K562 (cell line): Measurements from ENCODE around the gene FAM81B. TPM values are rescaled to one million over a fixed set of nuclear protein-coding genes. Genes with fewer than 3 reads are reported as not detected.

Experiments used
- ATAC-seq: fragments of 200-7000 bp; cut with Tn5 transposase; 3 replicates; pipeline ENCODE4 v1.9.1; 2020; ENCODE audit warnings: moderate library complexity
- BruUV-seq: library from RNA; stranded (reverse); fragments of 400-500 nt; replicated peaks from 2 replicates; lab custom pipeline; 2021; lab: Mats Ljungman, UMichigan
- CTCF ChIA-PET: fragments of 300-600 bp; formaldehyde crosslinking; extraction: SDS; loops from one replicate; lab custom pipeline; 2021; ENCODE audit warnings: low intra/inter-chr PET ratio; lab: Yijun Ruan, JAX
- POLR2A ChIA-PET: fragments of 300-600, 350-650 bp; sonication (Branson Sonifier 250); formaldehyde crosslinking; extraction: SDS; loops from one replicate; lab custom pipeline; 2021; ENCODE audit warnings: antibody characterized with exemption, inconsistent platforms; lab: Yijun Ruan, JAX
- DNase-seq, 4 experiments: peaks; one replicate each; pipeline versions ENCODE4 v3.0.0 to v3.0.0-alpha.2; 2011 to 2018; ENCODE audit warnings: low spot score in 3 of 4, mixed read lengths in 3 of 4; ENCODE audit errors: extremely low read depth in 1 of 4
- FAIRE-seq: peaks from 2 replicates; lab custom pipeline; 2011; peaks lifted over from hg19 to GRCh38; lab: Jason Lieb, UNC
- H2AFZ ChIP-seq: 2 replicates; pipeline ENCODE4 v1.6.0; 2011; ENCODE audit warnings: low read depth, low read length, control low read depth, inconsistent platforms
- H3K27ac ChIP-seq: fragments of 200-600 bp; 3 replicates; pipeline ENCODE4 v1.8.0; 2011; ENCODE audit warnings: low read depth, mild to moderate bottlenecking, control low read depth, inconsistent platforms, low read length, moderate library complexity, mixed read lengths; ENCODE audit errors: extremely low read depth
- H3K27me3 ChIP-seq, 2 experiments: fragments of 300-600 bp in 1 of 2; 2 replicates in 1 of 2; 3 replicates in 1 of 2; pipeline versions ENCODE4 v1.6.0 to v1.8.0; 2011; ENCODE audit warnings: inconsistent platforms in 2 of 2, low read length in 2 of 2, mild to moderate bottlenecking in 1 of 2, mixed read lengths in 1 of 2, moderate library complexity in 1 of 2; ENCODE audit not compliant: control insufficient read depth in 2 of 2, insufficient read depth in 2 of 2
- H3K36me3 ChIP-seq: fragments of 300-600 bp; 3 replicates; pipeline ENCODE4 v1.8.0; 2011; ENCODE audit warnings: mild to moderate bottlenecking, low read length, inconsistent platforms; ENCODE audit not compliant: control insufficient read depth, insufficient read depth
- H3K4me1 ChIP-seq, 2 experiments: fragments of 200-600 bp in 1 of 2; replicated peaks in 1 of 2; 2 replicates in 1 of 2; 3 replicates in 1 of 2; pipeline versions ENCODE4 v1.5.1 to v1.8.0; 2011; ENCODE audit warnings: inconsistent platforms in 2 of 2, low read length in 2 of 2, mild to moderate bottlenecking in 1 of 2, mixed read lengths in 1 of 2, moderate library complexity in 1 of 2; ENCODE audit not compliant: control insufficient read depth in 2 of 2, insufficient read depth in 2 of 2
- H3K4me2 ChIP-seq: 2 replicates; pipeline ENCODE4 v1.6.1; 2011; ENCODE audit warnings: low read length, control low read depth, inconsistent platforms, mixed read lengths; ENCODE audit not compliant: insufficient read depth
- H3K4me3 ChIP-seq: fragments of 200-600 bp; sonication (generic), shearing (Covaris generic); 2 replicates; pipeline ENCODE4 v1.5.1; 2016; ENCODE audit warnings: control low read depth, inconsistent platforms
- H3K79me2 ChIP-seq: fragments of 200-600 bp; 3 replicates; pipeline ENCODE4 v1.8.0; 2011; ENCODE audit warnings: low read length, inconsistent platforms; ENCODE audit not compliant: control insufficient read depth, insufficient read depth
- H3K9ac ChIP-seq, 2 experiments: 2 replicates each; pipeline versions ENCODE4 v1.6.0 to v1.6.1; 2011; ENCODE audit warnings: low read depth in 2 of 2, low read length in 2 of 2, control low read depth in 1 of 2, inconsistent platforms in 1 of 2, mild to moderate bottlenecking in 1 of 2, mixed read lengths in 1 of 2; ENCODE audit not compliant: insufficient read depth in 1 of 2
- H3K9me1 ChIP-seq: one replicate; pipeline ENCODE4 v1.6.0; 2011; ENCODE audit warnings: inconsistent platforms, mild to moderate bottlenecking, low read length, moderate library complexity; ENCODE audit not compliant: control insufficient read depth, insufficient read depth
- H3K9me3 ChIP-seq: replicated peaks from 2 replicates; pipeline ENCODE4 v1.5.1; 2011; ENCODE audit warnings: low read depth, low read length, inconsistent platforms; ENCODE audit not compliant: control insufficient read depth, insufficient read depth
- H4K20me1 ChIP-seq: replicated peaks from 2 replicates; pipeline ENCODE4 v1.6.1; 2011; ENCODE audit warnings: low read length, inconsistent platforms, mixed read lengths; ENCODE audit not compliant: control insufficient read depth, insufficient read depth
- BCOR ChIP-seq: fragments of 450-650 bp; IDR thresholded peaks from 2 replicates; pipeline ENCODE4 v1.6.1; 2016
- CEBPG ChIP-seq, 3 experiments: fragments of 200-800 bp in 1 of 3; sonication (Bioruptor generic) in 1 of 3; sonication (generic) in 1 of 3; formaldehyde crosslinking in 1 of 3; IDR thresholded peaks in 2 of 3; conservative IDR thresholded peaks in 1 of 3; 2 replicates each; pipeline versions ENCODE4 v1.6.1 to v1.8.0; 2016 to 2022; ENCODE audit warnings: missing compliant biosample characterization in 2 of 3, missing genetic modification characterization in 2 of 3, mild to moderate bottlenecking in 1 of 3, missing genetic modification reagents in 1 of 3
- E2F4 ChIP-seq: sonication (generic); formaldehyde crosslinking; IDR thresholded peaks from 2 replicates; pipeline ENCODE4 v1.8.0; 2022; ENCODE audit warnings: mild to moderate bottlenecking, low read depth, missing genetic modification reagents
- FOXM1 ChIP-seq, 2 experiments: fragments of 450-650 bp in 1 of 2; sonication (generic) in 1 of 2; formaldehyde crosslinking in 1 of 2; IDR thresholded peaks; 2 replicates each; pipeline versions ENCODE4 v1.6.1 to v1.9.0; 2017 to 2022; ENCODE audit warnings: low read depth in 2 of 2, mild to moderate bottlenecking in 2 of 2, missing genetic modification reagents in 1 of 2, moderate library complexity in 1 of 2
- JUND ChIP-seq, 2 experiments: IDR thresholded peaks; 2 replicates in 1 of 2; 3 replicates in 1 of 2; pipeline ENCODE4 v1.6.1; 2011; ENCODE audit warnings: borderline replicate concordance in 2 of 2, low read depth in 2 of 2, low read length in 2 of 2, improper control_type of control experiment in 1 of 2, missing biosample characterization in 1 of 2, missing genetic modification characterization in 1 of 2, missing genetic modification reagents in 1 of 2
- KLF10 ChIP-seq: fragments of 250-450 bp; sonication (Bioruptor Pico); IDR thresholded peaks from 2 replicates; pipeline ENCODE4 v1.6.1; 2021; ENCODE audit warnings: matching md5 sums
- MIER1 ChIP-seq: fragments of 450-650 bp; IDR thresholded peaks from 2 replicates; pipeline ENCODE4 v1.6.1; 2016; ENCODE audit warnings: antibody characterized with exemption, mild to moderate bottlenecking, low read depth
- SIX5 ChIP-seq, 2 experiments: IDR thresholded peaks; 2 replicates each; pipeline ENCODE4 v1.6.1; 2011; ENCODE audit warnings: low read length in 2 of 2, borderline replicate concordance in 1 of 2, low read depth in 1 of 2, mild to moderate bottlenecking in 1 of 2, moderate library complexity in 1 of 2; ENCODE audit not compliant: insufficient read depth in 1 of 2
- SRSF7 ChIP-seq: fragments of 200-400 bp; formaldehyde crosslinking; optimal IDR thresholded peaks from 2 replicates; pipeline ENCODE3; 2017; ENCODE audit warnings: mild to moderate bottlenecking, low read depth, low read length
- TRIM28 ChIP-seq: fragments of 450-650 bp; IDR thresholded peaks from 2 replicates; pipeline ENCODE4 v1.6.1; 2017
- ZNF239 ChIP-seq: fragments of 250-450 bp; sonication (Bioruptor Pico); IDR thresholded peaks from 2 replicates; pipeline ENCODE4 v1.4.0; 2020; ENCODE audit warnings: mild to moderate bottlenecking
- WGBS: fragments of 100-300 bp; shearing (Covaris generic); methylation state at CpG from one replicate; pipeline ENCODE4 v1.1.6; 2016; ENCODE audit warnings: low coverage, mixed read lengths; ENCODE audit not compliant: insufficient coverage; ENCODE audit errors: missing lambda C conversion rate; 5-methylcytosine and 5-hydroxymethylcytosine counted together
- in situ Hi-C: fragments of 300-500 bp; cut with MboI; formaldehyde crosslinking; loops from 4 replicates; pipeline ENCODE4 v1.15.0; 2018; ENCODE audit warnings: inconsistent platforms, mixed read lengths
- intact Hi-C: fragments of 100-400 bp; cut with micrococcal nuclease; formaldehyde crosslinking; loops from 2 replicates; pipeline ENCODE4 v1.14.2; 2022
- polyA plus RNA-seq, 8 experiments: library from polyadenylated mRNA; depleted of rRNA in 4 of 8; stranded (reverse) in 5 of 8; unstranded in 3 of 8; fragments of >200 nt; fragmentation: Nextera tagmentation in 2 of 8; fragmentation: Illumina TruSeq in 1 of 8; extraction: Ambion mirVana in 2 of 8; extraction: Trizol in 1 of 8; gene quantifications; 2 replicates each; pipeline versions ENCODE4 v1.2.1 to v1.2.3, GENCODE V29; 2011 to 2014; ENCODE audit warnings: inconsistent platforms in 1 of 8, missing spikeins in 1 of 8
- total RNA-seq, 7 experiments: library from RNA; depleted of rRNA in 6 of 7; stranded (reverse); fragments of >200 nt in 6 of 7; fragmentation: Illumina TruSeq in 2 of 7; extraction: Trizol in 2 of 7; gene quantifications; 2 replicates each; pipeline versions ENCODE4 v1.2.1 to v1.2.3, GENCODE V29; 2011 to 2021; ENCODE audit warnings: low replicate concordance in 1 of 7
- TF ChIP-seq, protein P1 (sequence below): sonication (generic); formaldehyde crosslinking; IDR thresholded peaks from 2 replicates; pipeline ENCODE4 v1.4.0; 2020; ENCODE audit warnings: mild to moderate bottlenecking, missing genetic modification reagents

FAM81B gene
- total and polyA plus RNA-seq, 9 of the 15 experiments (the other 6 are each of a cell fraction or from before 2014, with no cell fraction given), result 0.08 to 0.64 (median 0.25) TPM; not detected in 2

GRCh38 chr5:95445442-95445841 is 54.3 kb downstream of the FAM81B start:
- Histone ChIP-seq H3K27ac (no peak overlapping the region), H3K4me2 (no peak overlapping the region), H3K9me3 (no peaks in the 10 kb centered on the region), H3K9ac (no peak overlapping the region), H4K20me1 (no peaks in the 10 kb centered on the region), H3K27me3 (peaks cover 8 to 10% of the 10 kb centered on the region in 2 experiments; a peak in 4 of 5 replicates), H3K9me1 (no peaks in the 10 kb centered on the region), H3K79me2 (no peaks in the 10 kb centered on the region), H3K4me1 (peaks cover 0 to 11% of the 10 kb centered on the region in 2 experiments; a peak in 2 of 5 replicates), H3K36me3 (no peaks in the 10 kb centered on the region), H3K4me3 (no peak overlapping the region), H2AFZ (peak overlapping the region; percentile 32; the same call in 1 of the 2 replicates)
- DNase-seq (no peak), FAIRE-seq (no peak), ATAC-seq (no peak)
- CTCF ChIA-PET, result no interaction called here
- TF ChIP-seq CEBPG (CRISPR knock-in tag; IDR thresholded peaks at IDR 0.05) (no peak), CEBPG (tag; conservative IDR thresholded peaks at IDR 0.05 in 1 of 2, IDR thresholded peaks at IDR 0.05 in 1 of 2) (no peak), JUND (IDR thresholded peaks at IDR 0.05; ENCODE audit: borderline replicate concordance, low read depth, low read length) (no peak), JUND (tag; IDR thresholded peaks at IDR 0.05; ENCODE audit: borderline replicate concordance, low read depth, low read length) (no peak), MIER1 (no peak), TRIM28 (no peak), FOXM1 (IDR thresholded peaks at IDR 0.05; ENCODE audit: low read depth) (no peak), FOXM1 (CRISPR knock-in tag; IDR thresholded peaks at IDR 0.05; ENCODE audit: low read depth) (no peak), ZNF239 (CRISPR knock-in tag) (no peak), BCOR (no peak), E2F4 (CRISPR knock-in tag) (no peak), KLF10 (CRISPR knock-in tag) (no peak), SIX5 (IDR thresholded peaks at IDR 0.05; ENCODE audit: borderline replicate concordance in 1 of 2, insufficient read depth in 1 of 2, low read depth in 1 of 2, low read length in 2 of 2) (no peak), SRSF7 (no peak)
- TF ChIP-seq, protein P1, sequence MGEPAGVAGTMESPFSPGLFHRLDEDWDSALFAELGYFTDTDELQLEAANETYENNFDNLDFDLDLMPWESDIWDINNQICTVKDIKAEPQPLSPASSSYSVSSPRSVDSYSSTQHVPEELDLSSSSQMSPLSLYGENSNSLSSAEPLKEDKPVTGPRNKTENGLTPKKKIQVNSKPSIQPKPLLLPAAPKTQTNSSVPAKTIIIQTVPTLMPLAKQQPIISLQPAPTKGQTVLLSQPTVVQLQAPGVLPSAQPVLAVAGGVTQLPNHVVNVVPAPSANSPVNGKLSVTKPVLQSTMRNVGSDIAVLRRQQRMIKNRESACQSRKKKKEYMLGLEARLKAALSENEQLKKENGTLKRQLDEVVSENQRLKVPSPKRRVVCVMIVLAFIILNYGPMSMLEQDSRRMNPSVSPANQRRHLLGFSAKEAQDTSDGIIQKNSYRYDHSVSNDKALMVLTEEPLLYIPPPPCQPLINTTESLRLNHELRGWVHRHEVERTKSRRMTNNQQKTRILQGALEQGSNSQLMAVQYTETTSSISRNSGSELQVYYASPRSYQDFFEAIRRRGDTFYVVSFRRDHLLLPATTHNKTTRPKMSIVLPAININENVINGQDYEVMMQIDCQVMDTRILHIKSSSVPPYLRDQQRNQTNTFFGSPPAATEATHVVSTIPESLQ (CRISPR knock-in tag), result no peak
- in situ Hi-C loops, result no loop called here
- intact Hi-C loops, result loop anchor here (10.0 kb wide), 2 partner anchors 399 to 481 kb away; no protein-coding TSS in a partner anchor
- WGBS, result 0% methylated on average over 2 of the region's 2 CpGs
- POLR2A ChIA-PET, result interaction anchor here (0.6 kb wide), 1 partner anchor 8 kb away, joined by 3 read pairs; no protein-coding TSS in a partner anchor
- no TSS peak for BruUV-seq
